ENCODE measurements around the gene NAPEPLD. TPM values are rescaled to one million over a fixed set of nuclear protein-coding genes. Genes with fewer than 3 reads are reported as not detected.
"Not testable (repeated sequence)": the region's sequence is repeated elsewhere in the genome, so short reads cannot be mapped to it uniquely, and the experiment has no call there.

Gene NAPEPLD
- total RNA-seq, 1 experiment from 2014 or later, result 19.2 TPM

DNA sequence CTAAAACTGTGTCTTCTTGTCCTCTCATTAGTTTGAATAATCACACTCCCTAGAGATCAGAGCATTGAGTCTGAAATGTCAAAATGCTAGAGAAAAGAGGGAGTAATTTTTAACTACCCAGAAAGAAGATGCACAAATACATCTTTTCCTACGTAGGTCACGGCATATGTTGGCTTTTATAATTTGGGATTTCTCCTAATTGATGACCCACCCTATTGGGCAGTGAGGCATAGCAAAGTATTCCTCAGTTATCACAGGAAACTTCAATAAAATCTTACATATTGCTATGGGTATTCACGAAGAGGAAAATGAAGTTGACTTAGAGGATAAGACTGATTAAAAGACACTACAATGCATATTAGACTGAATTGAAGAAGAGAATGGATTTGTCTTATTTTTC is 48.6 kb downstream of the NAPEPLD start:
- Histone ChIP-seq H3K27ac (ENCODE audit: low read length) (no peak overlapping the region), H3K4me3 (ENCODE audit: low read depth in 2 of 2, low read length in 2 of 2) (no peak overlapping the region), H3K9me3 (ENCODE audit: control insufficient read depth, insufficient read depth, low read depth, low read length) (no peaks in the 10 kb centered on the region), H3K4me1 (ENCODE audit: control insufficient read depth, insufficient read depth, low read length) (no peaks in the 10 kb centered on the region), H3K36me3 (ENCODE audit: control insufficient read depth, insufficient read depth, low read length) (peaks cover 15% of the 10 kb centered on the region), H3K27me3 (ENCODE audit: control insufficient read depth, insufficient read depth, low read length) (no peaks in the 10 kb centered on the region)
- CTCF ChIA-PET, result no interaction called here
- POLR2A ChIA-PET, result no interaction called here
- intact Hi-C loops (cut with micrococcal nuclease; ENCODE audit: unreplicated experiment) (no loop called here), in situ Hi-C loops (cut with HindIII; ENCODE audit: low pct_unique_long_range_greater_than_20kb, low sequenced_read_pairs) (no loop called here)
- ATAC-seq, result no peak
- no TSS peak for BruUV-seq (replicated peaks)
- TF ChIP-seq, protein P1, sequence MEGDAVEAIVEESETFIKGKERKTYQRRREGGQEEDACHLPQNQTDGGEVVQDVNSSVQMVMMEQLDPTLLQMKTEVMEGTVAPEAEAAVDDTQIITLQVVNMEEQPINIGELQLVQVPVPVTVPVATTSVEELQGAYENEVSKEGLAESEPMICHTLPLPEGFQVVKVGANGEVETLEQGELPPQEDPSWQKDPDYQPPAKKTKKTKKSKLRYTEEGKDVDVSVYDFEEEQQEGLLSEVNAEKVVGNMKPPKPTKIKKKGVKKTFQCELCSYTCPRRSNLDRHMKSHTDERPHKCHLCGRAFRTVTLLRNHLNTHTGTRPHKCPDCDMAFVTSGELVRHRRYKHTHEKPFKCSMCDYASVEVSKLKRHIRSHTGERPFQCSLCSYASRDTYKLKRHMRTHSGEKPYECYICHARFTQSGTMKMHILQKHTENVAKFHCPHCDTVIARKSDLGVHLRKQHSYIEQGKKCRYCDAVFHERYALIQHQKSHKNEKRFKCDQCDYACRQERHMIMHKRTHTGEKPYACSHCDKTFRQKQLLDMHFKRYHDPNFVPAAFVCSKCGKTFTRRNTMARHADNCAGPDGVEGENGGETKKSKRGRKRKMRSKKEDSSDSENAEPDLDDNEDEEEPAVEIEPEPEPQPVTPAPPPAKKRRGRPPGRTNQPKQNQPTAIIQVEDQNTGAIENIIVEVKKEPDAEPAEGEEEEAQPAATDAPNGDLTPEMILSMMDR (IDR thresholded peaks at IDR 0.05), result no peak
- no peak for TF ChIP-seq TCF7L2 (IDR thresholded peaks at IDR 0.05; ENCODE audit: low read depth, low read length)
- no peak for TF ChIP-seq SIN3A (IDR thresholded peaks at IDR 0.05; ENCODE audit: borderline replicate concordance, insufficient read depth, low read depth, low read length)
- TF ChIP-seq, protein P2, sequence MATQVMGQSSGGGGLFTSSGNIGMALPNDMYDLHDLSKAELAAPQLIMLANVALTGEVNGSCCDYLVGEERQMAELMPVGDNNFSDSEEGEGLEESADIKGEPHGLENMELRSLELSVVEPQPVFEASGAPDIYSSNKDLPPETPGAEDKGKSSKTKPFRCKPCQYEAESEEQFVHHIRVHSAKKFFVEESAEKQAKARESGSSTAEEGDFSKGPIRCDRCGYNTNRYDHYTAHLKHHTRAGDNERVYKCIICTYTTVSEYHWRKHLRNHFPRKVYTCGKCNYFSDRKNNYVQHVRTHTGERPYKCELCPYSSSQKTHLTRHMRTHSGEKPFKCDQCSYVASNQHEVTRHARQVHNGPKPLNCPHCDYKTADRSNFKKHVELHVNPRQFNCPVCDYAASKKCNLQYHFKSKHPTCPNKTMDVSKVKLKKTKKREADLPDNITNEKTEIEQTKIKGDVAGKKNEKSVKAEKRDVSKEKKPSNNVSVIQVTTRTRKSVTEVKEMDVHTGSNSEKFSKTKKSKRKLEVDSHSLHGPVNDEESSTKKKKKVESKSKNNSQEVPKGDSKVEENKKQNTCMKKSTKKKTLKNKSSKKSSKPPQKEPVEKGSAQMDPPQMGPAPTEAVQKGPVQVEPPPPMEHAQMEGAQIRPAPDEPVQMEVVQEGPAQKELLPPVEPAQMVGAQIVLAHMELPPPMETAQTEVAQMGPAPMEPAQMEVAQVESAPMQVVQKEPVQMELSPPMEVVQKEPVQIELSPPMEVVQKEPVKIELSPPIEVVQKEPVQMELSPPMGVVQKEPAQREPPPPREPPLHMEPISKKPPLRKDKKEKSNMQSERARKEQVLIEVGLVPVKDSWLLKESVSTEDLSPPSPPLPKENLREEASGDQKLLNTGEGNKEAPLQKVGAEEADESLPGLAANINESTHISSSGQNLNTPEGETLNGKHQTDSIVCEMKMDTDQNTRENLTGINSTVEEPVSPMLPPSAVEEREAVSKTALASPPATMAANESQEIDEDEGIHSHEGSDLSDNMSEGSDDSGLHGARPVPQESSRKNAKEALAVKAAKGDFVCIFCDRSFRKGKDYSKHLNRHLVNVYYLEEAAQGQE (IDR thresholded peaks at IDR 0.05; ENCODE audit: insufficient read depth in 1 of 2, low read depth in 2 of 2, low read length in 1 of 2), result no peak
- TF ChIP-seq POLR2AphosphoS5 (IDR thresholded peaks at IDR 0.05; ENCODE audit: low read depth, low read length), result no peak
- DNase-seq (ENCODE audit: low read depth, low spot score), result no peak

DNA sequence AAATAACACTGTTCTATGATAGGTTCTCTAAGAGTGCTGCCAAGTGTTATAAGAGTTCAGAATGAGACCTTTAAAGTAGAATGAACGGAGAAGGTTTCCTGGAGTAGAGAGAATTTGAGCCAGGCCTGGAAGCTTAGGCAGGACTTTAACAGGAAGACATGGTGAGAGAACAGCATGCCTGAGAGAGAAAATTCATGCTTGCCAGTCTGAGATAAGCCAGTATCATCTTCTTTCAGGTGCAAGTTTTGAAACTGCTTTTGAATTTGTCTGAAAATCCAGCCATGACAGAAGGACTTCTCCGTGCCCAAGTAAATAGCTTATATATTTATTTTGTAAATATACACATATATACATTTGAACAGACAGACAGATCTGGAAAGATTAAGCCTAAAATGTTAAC is 51.9 kb downstream of the NAPEPLD start:
- BruUV-seq (replicated peaks), result no TSS peak
- Histone ChIP-seq H3K27me3 (ENCODE audit: control insufficient read depth, insufficient read depth, low read length) (no peaks in the 10 kb centered on the region), H3K27ac (ENCODE audit: low read length) (no peak overlapping the region), H3K4me3 (ENCODE audit: low read depth in 2 of 2, low read length in 2 of 2) (no peak overlapping the region), H3K9me3 (ENCODE audit: control insufficient read depth, insufficient read depth, low read depth, low read length) (no peaks in the 10 kb centered on the region), H3K4me1 (ENCODE audit: control insufficient read depth, insufficient read depth, low read length) (no peaks in the 10 kb centered on the region), H3K36me3 (ENCODE audit: control insufficient read depth, insufficient read depth, low read length) (peaks cover 12% of the 10 kb centered on the region)
- TF ChIP-seq, protein P2 (IDR thresholded peaks at IDR 0.05; ENCODE audit: insufficient read depth in 1 of 2, low read depth in 2 of 2, low read length in 1 of 2), result no peak
- TF ChIP-seq POLR2AphosphoS5 (IDR thresholded peaks at IDR 0.05; ENCODE audit: low read depth, low read length) (no peak), SIN3A (IDR thresholded peaks at IDR 0.05; ENCODE audit: borderline replicate concordance, insufficient read depth, low read depth, low read length) (no peak)
- in situ Hi-C loops (cut with HindIII; ENCODE audit: low pct_unique_long_range_greater_than_20kb, low sequenced_read_pairs), result no loop called here
- ChIA-PET POLR2A (no interaction called here), CTCF (interaction anchor here (0.5 kb wide), 1 partner anchor 9 kb away, joined by 3 read pairs; no protein-coding TSS in a partner anchor)
- no peak for DNase-seq (ENCODE audit: low read depth, low spot score)
- intact Hi-C loops (cut with micrococcal nuclease; ENCODE audit: unreplicated experiment), result no loop called here
- ATAC-seq, result no peak

DNA sequence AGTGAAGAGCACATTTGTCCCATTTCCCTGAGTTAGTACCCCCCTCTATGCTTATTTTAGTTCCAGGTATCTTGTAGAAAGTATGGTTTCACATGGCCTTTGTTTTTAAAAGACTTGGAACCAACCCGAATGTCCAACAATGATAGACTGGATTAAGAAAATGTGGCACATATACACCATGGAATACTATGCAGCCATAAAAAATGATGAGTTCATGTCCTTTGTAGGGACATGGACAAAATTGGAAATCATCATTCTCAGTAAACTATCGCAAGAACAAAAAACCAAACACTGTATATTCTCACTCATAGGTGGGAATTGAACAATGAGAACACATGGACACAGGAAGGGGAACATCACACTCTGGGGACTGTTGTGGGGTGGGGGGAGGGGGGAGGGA is 53.3 kb downstream of the NAPEPLD start:
- intact Hi-C loops (cut with micrococcal nuclease; ENCODE audit: unreplicated experiment); H3K27me3 ChIP-seq (ENCODE audit: control insufficient read depth, insufficient read depth, low read length); ATAC-seq; in situ Hi-C loops (cut with HindIII; ENCODE audit: low pct_unique_long_range_greater_than_20kb, low sequenced_read_pairs); BruUV-seq (replicated peaks); POLR2A ChIA-PET; H3K27ac ChIP-seq (ENCODE audit: low read length); H3K4me1 ChIP-seq (ENCODE audit: control insufficient read depth, insufficient read depth, low read length); H3K4me3 ChIP-seq (ENCODE audit: low read depth in 2 of 2, low read length in 2 of 2); DNase-seq (ENCODE audit: low read depth, low spot score); H3K9me3 ChIP-seq (ENCODE audit: control insufficient read depth, insufficient read depth, low read depth, low read length); CTCF ChIA-PET: not testable (repeated sequence)
- H3K36me3 ChIP-seq (ENCODE audit: control insufficient read depth, insufficient read depth, low read length), result peaks cover 15% of the 10 kb centered on the region
